ENCODE measurements around the gene CARNS1.

GRCh38 chr11:67419325-67420049 lies 4.0 kb downstream of the CARNS1 start:
- no peak for TF ChIP-seq CTCF (IDR thresholded peaks at IDR 0.05)
- TF ChIP-seq POLR2AphosphoS5 (IDR thresholded peaks at IDR 0.05): no peak
- TF ChIP-seq POLR2A (IDR thresholded peaks at IDR 0.05): no peak
- no peak for TF ChIP-seq EP300 (IDR thresholded peaks at IDR 0.05; ENCODE audit: low read depth)
